Adipocyte (in vitro differentiated cells): ENCODE measurements around the gene GDNF.
A peak's percentile ranks its signal among the peaks of the same experiment; 100 is the strongest.
"Not testable (repeated sequence)": the region's sequence is repeated elsewhere in the genome, so short reads cannot be mapped to it uniquely, and the experiment has no call there.

Experiments
- DNase-seq: peaks from one replicate; pipeline ENCODE4 v3.0.0-alpha.2; 2015; ENCODE audit warnings: low read depth
- H3K27me3 ChIP-seq: replicated peaks from 2 replicates; pipeline ENCODE4 v1.7.0; 2013; ENCODE audit warnings: mild to moderate bottlenecking, low read length, moderate library complexity; ENCODE audit not compliant: control insufficient read depth, insufficient read depth
- H3K36me3 ChIP-seq: 2 replicates; pipeline ENCODE4 v1.7.0; 2013; ENCODE audit warnings: low read length, mild to moderate bottlenecking, moderate library complexity; ENCODE audit not compliant: control insufficient read depth, insufficient read depth, severe bottlenecking
- H3K4me1 ChIP-seq: 2 replicates; pipeline ENCODE4 v1.7.0; 2013; ENCODE audit warnings: mild to moderate bottlenecking, low read length, moderate library complexity; ENCODE audit not compliant: control insufficient read depth, insufficient read depth
- H3K4me3 ChIP-seq: 2 replicates; pipeline ENCODE4 v1.7.0; 2013; ENCODE audit warnings: mild to moderate bottlenecking, low read length, moderate library complexity
- H3K9ac ChIP-seq: 2 replicates; pipeline ENCODE4 v1.7.0; 2013; ENCODE audit warnings: mild to moderate bottlenecking, low read length, moderate library complexity
- H3K9me3 ChIP-seq: 2 replicates; pipeline ENCODE4 v1.7.0; 2013; ENCODE audit warnings: mild to moderate bottlenecking, low read length, moderate library complexity; ENCODE audit not compliant: control insufficient read depth

Gene GDNF

DNA sequence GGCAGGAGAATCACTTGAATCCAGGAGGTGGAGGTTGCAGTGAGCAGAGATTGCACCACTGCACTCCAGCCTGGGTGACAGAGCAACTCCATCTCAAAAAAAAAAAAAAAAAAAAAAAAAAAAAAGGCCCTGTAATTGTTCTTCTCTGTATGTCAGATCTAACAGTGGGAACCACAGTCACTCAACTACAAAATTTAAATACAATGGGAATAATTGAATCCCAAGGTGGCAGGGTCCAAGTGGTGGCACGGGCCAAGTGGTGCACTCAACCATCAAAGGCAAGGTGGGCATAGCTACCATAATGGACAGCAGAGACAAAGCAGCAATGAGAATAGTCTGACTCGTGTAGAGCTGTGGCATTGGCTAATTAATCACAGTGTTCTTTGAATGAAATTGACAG lies 44.5 kb downstream of the GDNF start:
- not testable (repeated sequence) for H3K4me1 ChIP-seq, H3K9ac ChIP-seq, H3K36me3 ChIP-seq, DNase-seq, H3K4me3 ChIP-seq, H3K27me3 ChIP-seq
- peaks cover 18% of the 10 kb centered on the region for H3K9me3 ChIP-seq

DNA sequence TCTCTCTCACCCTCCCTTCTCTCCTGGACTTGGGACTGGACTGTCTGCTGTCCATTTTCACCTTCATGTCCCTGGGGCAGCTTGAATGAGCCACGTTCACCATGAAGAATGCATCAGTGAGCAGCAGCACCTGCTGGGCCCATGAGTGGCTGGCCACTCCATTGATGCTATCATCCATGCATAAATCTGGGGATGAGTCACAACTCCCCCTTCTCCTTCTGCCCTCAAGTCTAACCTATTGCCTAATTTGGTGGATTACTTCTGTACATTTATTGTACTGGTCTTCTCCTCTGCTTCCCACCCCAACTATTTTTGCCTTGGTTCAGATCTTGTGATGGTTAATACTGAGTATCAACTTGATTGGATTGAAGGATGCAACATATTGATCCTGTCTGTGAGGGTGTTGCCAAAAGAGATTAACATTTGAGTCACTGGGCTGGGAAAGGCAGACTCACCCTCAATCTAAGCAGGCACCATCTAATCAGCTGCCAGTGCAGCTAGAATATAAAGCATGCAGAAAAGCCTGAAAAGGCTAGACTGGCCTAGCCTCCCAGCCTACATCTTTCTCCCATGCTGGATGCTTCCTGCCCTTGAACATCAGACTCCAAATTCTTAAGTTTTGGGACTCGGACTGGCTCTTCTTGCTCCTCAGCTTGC lies 46.7 kb downstream of the GDNF start:
- H3K4me1 ChIP-seq = peaks cover 3% of the 10 kb centered on the region
- no peak overlapping the region for H3K9ac ChIP-seq
- H3K36me3 ChIP-seq = no peaks in the 10 kb centered on the region
- H3K9me3 ChIP-seq = peaks cover 17% of the 10 kb centered on the region
- no peak overlapping the region for H3K4me3 ChIP-seq
- peak; percentile 33 for DNase-seq
- no peaks in the 10 kb centered on the region for H3K27me3 ChIP-seq

DNA sequence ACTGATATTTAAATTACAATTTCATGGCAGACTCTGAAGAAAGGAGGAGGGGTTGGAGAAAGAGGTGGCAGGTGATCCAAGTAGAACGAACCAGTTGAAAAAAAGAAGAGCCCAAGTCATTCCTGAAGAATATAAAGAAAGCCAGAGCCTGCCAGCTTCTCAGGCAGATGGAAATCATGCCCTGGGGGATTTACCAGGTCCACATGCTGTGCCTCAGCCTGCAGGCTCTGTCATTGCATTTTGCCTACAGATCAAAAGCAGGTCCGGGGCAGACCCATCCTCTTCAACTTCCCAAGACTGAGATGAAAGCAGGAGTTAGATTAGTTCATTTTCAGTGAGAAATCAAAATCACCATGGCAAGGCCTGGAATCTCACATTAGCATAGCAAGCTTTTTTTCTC lies 48.5 kb downstream of the GDNF start:
- Histone ChIP-seq H3K4me1 (peaks cover 16% of the 10 kb centered on the region), H3K36me3 (no peaks in the 10 kb centered on the region), H3K9ac (no peak overlapping the region), H3K4me3 (no peak overlapping the region), H3K9me3 (peaks cover 17% of the 10 kb centered on the region), H3K27me3 (no peaks in the 10 kb centered on the region)
- DNase-seq = no peak

DNA sequence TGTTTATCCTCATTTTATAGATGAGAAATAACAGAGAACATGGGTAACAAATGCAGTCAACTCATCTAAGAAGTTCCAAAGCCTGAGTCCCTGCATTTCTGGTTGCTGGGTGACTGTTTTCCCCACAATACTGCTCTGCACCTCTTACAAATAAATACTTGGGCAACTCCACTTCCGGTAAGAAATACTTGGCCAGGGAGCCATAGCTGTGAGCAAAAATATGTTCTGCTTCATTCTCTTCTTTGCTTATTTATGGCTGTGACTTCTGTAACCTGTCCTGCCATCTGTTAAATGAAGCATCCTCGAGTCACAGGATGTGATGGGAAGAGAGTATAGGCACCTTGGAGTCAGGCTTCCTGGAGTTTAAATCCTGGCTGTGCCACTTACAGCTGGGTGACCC lies 49.9 kb downstream of the GDNF start:
- no peak for DNase-seq
- Histone ChIP-seq H3K9ac (no peak overlapping the region), H3K9me3 (peaks cover 8% of the 10 kb centered on the region), H3K4me1 (peaks cover 16% of the 10 kb centered on the region), H3K27me3 (no peaks in the 10 kb centered on the region), H3K36me3 (no peaks in the 10 kb centered on the region), H3K4me3 (no peak overlapping the region)

DNA sequence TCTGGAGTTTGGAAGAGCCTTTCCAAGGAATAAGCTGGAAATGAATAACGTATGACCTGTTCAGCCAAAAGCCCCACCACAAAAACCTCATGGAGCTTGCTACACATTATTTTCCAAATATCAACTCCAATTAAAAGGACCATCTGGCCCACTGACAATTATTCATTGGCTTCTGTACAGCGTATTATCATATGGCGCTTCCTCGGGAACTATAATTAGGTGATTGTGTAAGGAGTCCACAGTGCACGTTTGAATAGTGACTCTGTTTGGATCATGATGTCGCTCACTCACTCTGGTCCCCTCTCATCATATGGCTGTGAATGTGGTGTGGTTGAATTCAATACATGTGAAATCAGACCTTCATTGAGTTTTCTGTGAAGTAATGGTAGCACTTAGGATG lies 52.1 kb downstream of the GDNF start:
- no peak for DNase-seq
- Histone ChIP-seq H3K9ac (no peak overlapping the region), H3K27me3 (no peaks in the 10 kb centered on the region), H3K4me1 (peaks cover 16% of the 10 kb centered on the region), H3K4me3 (no peak overlapping the region), H3K9me3 (no peaks in the 10 kb centered on the region), H3K36me3 (no peaks in the 10 kb centered on the region)

DNA sequence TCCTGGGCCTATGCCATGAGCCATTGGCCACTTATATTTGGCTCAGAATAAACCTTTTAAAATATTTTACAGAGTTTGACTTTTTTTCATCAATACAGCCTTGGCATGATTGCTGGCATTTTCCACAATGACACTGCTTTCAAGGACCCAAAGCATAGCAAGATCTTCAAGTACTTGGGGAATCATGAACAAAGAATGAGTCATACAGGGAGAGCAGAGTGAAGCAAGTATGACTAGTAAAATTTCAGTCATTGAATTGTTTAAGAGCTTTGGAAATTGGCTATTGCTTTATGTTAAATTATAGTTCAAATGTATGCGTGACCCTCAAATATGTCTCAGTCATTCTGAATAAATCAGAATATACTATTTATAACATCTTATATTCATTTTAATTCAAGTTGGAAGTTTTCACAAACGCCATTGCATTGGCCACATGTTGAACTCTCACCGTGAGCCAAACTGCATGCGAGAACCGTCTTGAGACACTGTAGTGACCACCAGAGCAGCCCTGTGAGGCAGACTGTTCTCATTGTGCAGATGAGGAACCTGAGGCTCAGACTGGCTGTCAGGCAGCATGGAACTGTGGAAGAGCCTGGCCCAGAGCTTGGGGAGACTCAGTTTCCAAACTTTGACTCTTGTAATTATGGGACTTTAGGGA lies 52.9 kb downstream of the GDNF start:
- H3K27me3 ChIP-seq = no peaks in the 10 kb centered on the region
- DNase-seq = peak; percentile 59
- H3K9ac ChIP-seq = no peak overlapping the region
- H3K4me1 ChIP-seq = peaks cover 16% of the 10 kb centered on the region
- H3K9me3 ChIP-seq = no peaks in the 10 kb centered on the region
- no peak overlapping the region for H3K4me3 ChIP-seq
- no peaks in the 10 kb centered on the region for H3K36me3 ChIP-seq

DNA sequence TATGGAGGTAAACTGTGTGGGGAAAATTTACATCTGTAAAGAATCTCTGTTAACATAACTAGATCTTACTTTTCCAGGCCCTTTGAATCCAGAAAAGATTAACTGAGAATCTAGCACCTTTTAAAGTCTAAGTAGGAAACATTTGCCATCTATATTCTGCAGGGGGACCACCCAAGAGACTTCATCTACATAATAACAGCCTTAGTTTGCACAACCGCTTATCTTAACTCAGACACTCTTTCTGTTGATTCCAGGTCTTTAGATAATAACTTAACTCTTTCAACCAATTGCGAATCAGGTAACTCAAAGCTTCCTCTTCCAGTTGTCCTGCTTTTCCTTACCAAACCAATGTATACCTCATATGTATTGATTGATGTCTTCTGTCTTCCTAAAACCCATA lies 53.4 kb downstream of the GDNF start:
- Histone ChIP-seq H3K9me3 (no peaks in the 10 kb centered on the region), H3K36me3 (no peaks in the 10 kb centered on the region), H3K27me3 (no peaks in the 10 kb centered on the region), H3K9ac (no peak overlapping the region), H3K4me1 (peaks cover 16% of the 10 kb centered on the region), H3K4me3 (no peak overlapping the region)
- DNase-seq = no peak

DNA sequence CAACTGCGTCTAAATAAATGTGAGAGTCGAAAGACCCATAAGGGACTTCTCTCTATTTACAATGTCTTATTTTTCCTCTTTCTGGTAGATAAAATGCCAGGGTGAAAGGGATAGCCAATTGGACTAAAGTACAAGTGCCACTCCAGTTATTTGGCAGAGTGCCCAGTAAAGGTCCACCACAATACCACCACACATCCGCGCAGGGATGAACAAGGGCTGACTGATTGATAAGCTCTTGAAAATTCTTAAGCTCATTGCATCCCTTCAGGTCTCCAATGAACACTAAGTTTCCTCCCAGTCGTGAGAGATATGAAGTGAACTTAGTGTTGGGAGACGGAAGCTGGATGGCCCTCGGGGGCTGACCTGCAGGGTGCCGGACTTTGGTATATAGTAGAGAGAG lies 58.4 kb downstream of the GDNF start:
- DNase-seq, H3K9me3 ChIP-seq, H3K9ac ChIP-seq, H3K36me3 ChIP-seq, H3K4me3 ChIP-seq, H3K27me3 ChIP-seq, H3K4me1 ChIP-seq: not testable (repeated sequence)

DNA sequence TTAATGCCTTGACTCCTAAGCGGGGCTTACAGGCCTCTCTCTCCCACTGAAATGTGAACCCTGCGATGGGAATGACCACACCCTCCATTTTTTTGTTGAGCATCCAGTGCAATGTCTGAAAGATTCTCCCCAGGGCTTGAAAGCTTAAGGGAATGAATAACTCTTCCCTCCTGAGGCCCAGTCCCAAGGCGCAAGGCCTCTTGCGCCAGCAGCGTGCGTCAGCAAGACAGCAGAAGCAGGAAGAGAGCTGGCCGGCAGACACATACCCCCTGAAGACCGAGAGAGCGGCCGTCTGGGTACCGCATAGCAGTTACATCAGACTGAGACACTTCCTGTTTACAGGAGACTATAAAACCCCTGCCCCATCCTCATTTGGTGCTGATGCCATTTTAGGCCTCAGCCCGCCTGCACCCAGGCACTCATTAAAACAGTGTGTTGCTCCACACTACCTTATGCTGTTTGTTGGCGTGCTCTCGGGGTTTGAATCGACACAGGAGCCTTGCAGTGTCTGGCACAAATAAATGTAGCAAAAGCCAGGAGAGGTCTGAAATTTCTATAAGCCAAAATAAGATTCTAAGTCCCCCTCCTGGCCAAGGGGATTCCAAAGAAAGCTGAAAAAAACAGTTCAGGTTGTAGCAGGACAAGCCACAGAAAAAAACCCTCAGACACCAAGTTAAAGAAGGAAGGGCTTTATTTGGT lies 62.3 kb downstream of the GDNF start:
- H3K36me3 ChIP-seq = no peaks in the 10 kb centered on the region
- peaks cover 4% of the 10 kb centered on the region for H3K9me3 ChIP-seq
- peaks cover 10% of the 10 kb centered on the region for H3K4me1 ChIP-seq
- H3K27me3 ChIP-seq = no peaks in the 10 kb centered on the region
- no peak for DNase-seq
- H3K9ac ChIP-seq = no peak overlapping the region
- H3K4me3 ChIP-seq = no peak overlapping the region

DNA sequence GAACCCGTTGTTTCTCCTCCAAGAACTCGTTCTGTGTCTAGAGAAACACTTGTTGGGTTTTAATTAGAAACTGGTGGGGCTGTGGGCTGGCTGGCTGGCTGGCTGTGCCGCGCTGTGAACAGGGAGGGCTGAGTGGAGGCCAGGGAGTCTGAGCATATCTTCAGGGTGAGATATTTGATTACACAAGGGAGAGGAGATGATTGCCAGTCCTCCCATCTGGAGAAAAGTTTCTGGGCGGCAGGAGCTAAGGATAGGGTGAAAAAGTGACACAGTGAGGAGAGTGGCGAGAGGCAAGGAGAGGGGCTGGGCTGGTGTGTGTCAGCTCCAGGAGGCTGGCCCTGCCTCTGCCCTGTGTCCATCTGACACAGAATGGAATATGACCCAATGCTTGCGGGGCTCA lies 63.0 kb downstream of the GDNF start:
- H3K4me1 ChIP-seq = peaks cover 17% of the 10 kb centered on the region
- H3K4me3 ChIP-seq = no peak overlapping the region
- peak; percentile 83 for DNase-seq
- H3K36me3 ChIP-seq = no peaks in the 10 kb centered on the region
- H3K9ac ChIP-seq = no peak overlapping the region
- H3K9me3 ChIP-seq = peaks cover 4% of the 10 kb centered on the region
- no peaks in the 10 kb centered on the region for H3K27me3 ChIP-seq

DNA sequence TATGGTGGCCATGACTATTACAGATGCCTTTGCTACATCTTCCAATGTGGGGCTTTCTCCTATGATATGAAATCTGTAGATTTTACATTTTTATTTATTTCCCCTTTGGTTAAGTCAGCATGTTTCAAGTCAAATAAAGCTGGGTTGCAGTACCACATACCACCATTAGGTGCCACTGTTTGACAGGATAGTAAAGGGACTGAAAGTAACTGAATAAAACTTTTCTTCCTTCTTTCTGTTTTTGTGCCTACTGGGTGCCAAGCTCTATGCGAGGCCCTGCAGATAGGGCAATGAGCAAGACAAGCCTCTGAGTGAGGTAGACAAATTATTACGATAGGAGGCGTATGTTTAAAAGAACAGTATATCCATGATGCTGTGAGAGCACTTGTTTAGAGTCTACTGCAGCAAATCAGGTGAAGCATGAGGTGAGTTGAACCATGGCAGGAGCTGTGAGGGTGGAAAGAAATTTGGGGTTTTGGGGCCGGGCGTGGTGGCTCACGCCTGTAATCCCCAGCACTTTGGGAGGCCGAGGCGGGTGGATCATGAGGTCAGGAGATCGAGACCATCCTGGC lies 64.8 kb downstream of the GDNF start:
- DNase-seq = peak; percentile 35
- H3K4me1 ChIP-seq = peaks cover 35% of the 10 kb centered on the region
- H3K36me3 ChIP-seq = no peaks in the 10 kb centered on the region

More for the DNA sequence above, 64.8 kb downstream of the GDNF start:
- H3K9ac ChIP-seq = no peak overlapping the region
- H3K4me3 ChIP-seq = no peak overlapping the region
- H3K27me3 ChIP-seq = no peaks in the 10 kb centered on the region
- peaks cover 4% of the 10 kb centered on the region for H3K9me3 ChIP-seq
